ENCODE results near the gene CUL4A.

The CUL4A gene

DNA sequence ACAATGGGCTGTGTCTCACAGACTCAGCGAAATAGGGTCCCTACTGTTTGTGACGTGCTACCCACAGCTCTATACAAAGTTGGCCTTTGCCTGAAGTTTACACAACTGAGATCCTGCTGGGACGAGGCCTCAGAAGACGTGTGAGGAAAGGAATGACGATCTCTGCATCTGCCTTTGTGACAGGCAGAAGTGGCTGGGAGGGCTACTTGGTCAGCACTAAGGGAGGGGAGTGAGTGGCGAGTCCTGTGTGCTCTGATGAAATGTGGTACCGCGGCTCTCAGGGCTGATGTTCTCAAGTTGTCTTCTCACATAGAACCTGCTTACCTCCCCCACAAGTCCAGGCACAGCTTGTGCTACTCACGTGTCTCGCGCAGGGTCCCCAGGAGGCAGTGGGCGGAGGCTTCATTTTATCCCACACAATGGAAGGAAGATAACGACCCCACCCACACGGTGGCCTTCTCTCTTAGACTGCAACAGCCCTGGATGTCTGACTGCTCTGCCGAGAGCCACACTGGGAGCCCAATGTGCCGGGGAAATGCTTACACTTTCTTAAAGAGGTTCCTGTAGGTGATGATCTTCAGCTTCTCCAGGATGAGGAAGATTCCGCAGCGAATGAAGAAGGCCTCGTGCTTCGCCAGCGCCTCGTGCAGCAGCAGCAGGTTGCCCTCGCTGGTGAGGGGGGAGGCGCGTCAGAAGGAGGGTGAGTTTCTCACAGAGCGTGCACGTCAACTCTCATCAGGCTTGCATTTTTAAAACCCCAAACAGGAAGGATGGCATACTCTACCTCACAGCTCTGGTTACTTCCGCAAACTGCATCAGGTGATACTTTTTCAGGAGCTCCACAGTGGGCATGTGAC, 29.8 kb upstream of the CUL4A start:
- DNase-seq (ENCODE audit: low read depth) = no peak

GRCh38 chr13:113182046-113182445, 27.4 kb upstream of the CUL4A start:
- DNase-seq (ENCODE audit: low read depth) = no peak

DNA sequence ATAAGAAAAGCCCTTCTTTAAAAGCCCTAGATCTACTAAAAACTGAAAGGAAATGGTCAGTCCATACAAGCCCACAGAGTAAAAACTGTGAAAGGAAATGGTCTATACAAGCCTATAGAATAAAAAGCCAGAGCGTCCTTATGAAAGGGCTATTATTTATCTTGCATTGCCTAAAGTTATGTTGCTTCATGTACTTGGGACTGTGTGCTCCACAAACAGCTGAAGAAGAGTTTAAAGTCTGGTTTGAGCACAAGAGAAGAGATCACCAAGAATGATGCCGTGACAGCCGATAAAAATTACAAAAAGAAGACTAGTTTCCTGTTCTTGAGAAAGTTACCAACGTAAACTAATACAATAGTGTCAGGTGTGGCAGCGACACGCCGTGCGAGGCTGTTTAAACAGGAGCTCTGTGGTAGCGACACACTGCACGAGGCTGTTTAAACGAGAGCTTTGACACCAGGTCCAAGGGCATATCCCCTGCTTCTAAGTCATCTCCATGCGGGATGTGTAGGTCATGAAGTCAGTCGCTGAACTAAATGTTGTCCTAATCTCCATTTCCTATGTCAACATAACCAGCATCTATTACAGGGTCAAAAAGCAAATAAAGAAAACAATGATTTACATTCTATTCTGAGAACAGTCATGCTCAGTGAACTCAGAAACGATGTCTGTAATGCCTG, 25.8 kb upstream of the CUL4A start:
- no peak for DNase-seq (ENCODE audit: low read depth)

DNA sequence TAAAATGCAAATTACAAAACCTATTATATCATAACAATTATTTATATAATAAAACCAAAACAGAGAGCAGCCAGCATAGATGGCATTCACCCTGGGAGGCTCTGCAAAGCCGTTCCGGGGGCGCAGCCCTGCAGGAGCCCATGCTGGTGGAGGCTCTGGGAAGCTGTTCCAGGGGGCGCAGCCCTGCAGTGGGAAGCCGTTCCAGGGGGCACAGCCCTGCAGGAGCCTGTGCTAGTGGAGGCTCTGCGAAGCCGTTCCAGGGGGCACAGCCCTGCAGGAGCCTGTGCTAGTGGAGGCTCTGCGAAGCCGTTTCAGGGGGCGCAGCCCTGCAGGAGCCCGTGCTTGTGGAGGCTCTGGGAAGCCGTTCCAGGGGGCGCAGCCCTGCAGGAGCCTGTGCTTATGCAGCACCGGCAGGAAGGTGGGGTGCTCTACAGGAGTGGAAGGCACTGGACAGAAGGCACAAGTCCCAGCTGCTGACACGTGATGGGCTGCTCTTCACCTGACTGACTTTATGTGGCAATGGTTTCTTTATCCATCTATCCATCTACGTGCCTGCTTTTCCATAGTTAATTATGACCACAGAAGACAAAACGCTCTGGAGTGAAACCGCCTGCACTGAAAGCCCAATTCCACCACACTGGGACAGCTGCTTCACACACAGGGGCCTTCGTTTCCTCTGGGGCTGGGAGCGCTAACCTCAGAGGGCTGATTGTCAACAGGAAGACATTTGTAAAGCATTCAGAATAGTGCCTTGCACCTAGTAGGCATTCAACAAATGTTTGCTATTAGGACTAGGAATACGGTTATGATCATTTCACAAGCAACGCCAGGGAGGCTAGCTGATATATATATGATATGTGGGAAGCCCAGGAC, 24.6 kb upstream of the CUL4A start:
- DNase-seq (ENCODE audit: low read depth) = no peak

GRCh38 chr13:113186061-113186900, 23.1 kb upstream of the CUL4A start:
- DNase-seq (ENCODE audit: low read depth) = no peak

GRCh38 chr13:113187263-113187669, 22.1 kb upstream of the CUL4A start:
- peak; percentile 62 for DNase-seq (ENCODE audit: low read depth)

DNA sequence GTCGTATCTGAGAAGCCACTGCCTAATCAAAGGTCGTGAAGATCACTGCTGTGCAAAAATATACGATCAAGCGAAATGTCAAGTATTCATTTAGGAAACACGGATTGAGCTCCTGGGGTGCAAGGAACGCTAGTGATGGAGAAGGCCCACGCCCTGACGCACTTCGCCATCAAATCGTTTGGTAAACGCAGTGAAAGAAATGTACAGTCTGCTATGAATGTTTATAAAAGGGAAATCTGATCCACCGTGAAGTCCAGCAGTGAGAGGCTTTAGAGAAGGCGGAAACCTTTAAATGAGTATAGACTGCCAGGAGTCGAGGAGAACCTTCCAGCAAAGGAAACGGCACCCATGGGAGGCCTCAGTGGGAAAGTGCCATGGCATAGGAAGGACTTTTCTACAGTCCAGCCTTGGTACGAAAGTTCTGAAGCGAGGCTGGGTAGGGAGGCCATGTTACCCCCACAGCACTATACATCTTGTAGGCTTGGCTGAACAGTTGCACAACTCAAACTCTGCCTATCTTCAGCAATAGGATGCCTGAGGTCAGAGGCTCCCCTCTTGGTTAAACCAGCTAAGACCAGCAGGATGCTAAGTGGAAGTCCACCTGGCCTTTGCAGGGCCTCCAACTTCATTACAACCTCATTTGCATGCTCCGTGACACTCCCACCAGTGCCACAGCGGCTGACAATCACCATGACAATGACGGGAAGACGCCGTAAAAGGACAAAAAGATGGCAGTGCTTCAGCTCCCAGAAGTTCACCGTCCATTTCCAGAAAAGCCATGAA, 21.3 kb upstream of the CUL4A start:
- DNase-seq (ENCODE audit: low read depth) = no peak

GRCh38 chr13:113190181-113190580, 19.2 kb upstream of the CUL4A start:
- no peak for DNase-seq (ENCODE audit: low read depth)

DNA sequence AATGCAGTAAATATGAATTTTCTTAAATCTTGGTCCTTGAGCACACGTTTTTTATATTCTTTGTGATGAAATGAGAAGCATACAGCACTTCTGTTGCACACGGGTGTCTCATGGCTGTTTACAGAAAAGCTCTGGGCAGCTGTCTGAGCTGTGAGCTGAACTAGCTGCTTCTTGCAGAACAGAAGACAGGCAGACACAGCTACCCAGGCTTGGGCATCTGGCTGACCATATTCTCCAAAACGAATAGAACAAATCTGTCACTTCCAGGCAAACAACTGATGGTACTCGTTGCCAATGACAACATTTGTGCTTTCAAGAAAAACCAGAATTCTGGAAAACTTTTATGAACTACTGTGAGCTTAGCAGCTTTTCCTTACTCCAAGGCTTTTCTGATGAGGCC, 17.1 kb upstream of the CUL4A start:
- no peak for DNase-seq (ENCODE audit: low read depth)

GRCh38 chr13:113192902-113193301, 16.5 kb upstream of the CUL4A start:
- DNase-seq (ENCODE audit: low read depth) = no peak

- DNase-seq (ENCODE audit: low read depth) = no peak
These were observed 14.1 kb upstream of the CUL4A start for GRCh38 chr13:113195360-113195759.

DNA sequence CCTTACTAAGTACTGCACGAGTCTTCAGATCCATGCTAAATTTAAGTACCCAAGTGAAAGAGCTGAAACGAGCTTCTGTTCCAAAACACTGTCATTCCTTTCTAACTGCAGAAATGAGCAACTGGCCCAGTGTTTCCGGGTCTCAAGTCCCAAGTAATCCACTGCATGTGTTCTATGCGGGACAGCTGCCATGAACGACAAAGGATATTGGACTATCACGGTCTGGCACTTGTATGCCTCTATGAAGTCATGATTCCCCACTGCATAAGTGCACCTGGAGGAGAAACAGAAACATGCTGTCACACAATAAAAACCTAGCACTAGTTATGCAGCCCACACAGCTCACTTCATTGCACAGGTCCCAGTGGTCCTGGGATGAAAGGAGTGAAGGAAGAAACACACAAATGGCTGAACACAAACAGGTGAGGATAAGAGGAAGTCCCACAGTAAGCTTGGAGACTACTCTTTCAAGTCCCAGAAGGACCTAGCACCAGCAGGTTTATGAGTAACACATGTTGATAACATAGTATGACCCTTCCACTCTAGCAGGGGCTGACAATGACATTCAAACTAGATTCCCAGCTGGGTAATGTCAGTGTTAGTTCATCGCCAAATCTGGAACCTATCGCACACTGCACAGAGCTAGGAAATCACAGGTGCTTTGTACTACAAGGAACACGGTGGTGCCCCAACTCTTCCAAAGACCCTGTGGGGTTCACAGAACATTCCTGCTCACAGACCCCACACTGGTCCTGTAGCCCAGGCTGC, 12.3 kb upstream of the CUL4A start:
- DNase-seq (ENCODE audit: low read depth) = no peak

- DNase-seq (ENCODE audit: low read depth) = no peak
These were observed 7.6 kb upstream of the CUL4A start for GRCh38 chr13:113201815-113202214.

- DNase-seq (ENCODE audit: low read depth) = no peak
These were observed 6.5 kb upstream of the CUL4A start for GRCh38 chr13:113202912-113203311.

DNA sequence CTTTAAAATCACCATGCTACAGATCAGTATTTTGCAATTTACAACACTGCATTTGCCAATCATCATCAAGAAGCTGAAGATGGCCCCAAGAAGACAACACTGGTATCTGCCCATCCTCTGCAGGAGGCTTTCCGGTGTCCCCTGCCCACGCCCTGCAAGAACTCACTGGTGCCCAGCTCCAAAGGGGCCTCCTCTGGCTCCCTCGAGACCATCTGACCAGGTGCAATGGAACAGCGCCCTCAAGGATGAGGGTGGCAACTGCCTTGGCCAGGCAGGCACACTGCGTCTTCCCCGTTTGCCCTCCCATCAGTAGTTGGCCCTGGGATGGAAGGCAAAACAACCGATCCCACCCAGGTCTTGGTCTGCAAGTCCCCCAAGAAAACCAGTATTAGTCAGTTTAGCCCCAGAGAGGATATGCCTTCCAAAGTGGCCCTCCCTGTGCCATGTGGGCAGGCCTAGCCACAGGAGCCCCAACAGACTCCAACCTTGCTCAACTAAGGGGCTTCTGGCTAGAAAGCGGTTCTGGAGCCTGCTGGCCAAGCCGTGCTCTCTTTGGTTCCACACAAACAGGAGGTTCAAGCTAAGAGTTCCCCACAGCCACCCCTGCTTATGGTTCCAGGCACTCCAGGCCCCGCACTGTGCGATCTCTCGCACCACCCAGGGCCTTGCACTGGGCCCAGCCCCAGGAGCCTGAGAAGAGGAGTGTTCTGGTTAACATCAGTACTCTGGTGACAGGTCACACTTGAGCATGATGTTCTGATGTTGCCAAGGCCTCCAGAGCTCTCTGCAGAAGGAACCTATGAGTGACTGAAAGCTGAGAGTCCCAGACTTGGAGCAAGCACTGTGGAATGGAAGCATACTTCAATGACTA, 5.7 kb upstream of the CUL4A start:
- no peak for DNase-seq (ENCODE audit: low read depth)

DNA sequence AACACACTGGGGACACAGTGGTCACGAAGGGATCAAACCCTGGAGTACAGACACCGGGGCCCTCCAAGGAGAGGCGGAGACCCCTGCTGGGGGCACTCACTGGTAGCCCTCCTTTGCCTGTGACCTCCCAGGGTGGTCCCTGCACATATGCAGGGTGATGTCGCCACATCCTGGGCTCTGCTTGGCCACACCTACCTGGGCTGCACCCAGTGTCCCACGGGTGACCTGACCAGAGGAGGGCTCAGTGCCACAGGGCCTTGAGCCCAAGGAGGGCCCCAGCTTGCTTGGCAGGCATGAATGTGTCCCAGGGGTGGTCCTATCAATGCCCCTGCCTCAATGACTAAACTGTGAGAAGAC, 5.1 kb upstream of the CUL4A start:
- DNase-seq (ENCODE audit: low read depth) = no peak

DNA sequence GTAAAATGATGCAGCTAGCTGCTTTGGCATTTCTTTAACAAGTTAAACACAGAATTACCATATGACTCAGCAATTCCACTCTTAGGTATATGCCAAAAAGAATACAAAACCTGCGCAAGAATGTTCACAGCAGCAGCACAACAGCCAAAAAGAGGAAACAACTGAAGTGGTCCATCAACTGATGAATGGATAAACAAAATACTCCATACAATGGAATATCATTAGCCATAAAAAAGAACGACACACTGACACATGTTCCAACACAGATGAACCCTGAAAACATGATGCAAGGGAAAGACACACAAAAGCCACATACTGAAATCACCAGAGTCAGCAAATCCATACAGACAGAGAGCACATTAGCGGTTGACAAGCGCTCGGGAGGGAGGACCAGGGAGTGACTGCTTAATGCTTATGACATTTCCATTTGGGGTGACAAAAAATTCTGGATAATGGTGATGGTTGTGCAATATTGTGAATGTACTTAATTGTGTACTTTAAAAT, 3.9 kb upstream of the CUL4A start:
- no peak for DNase-seq (ENCODE audit: low read depth)

- DNase-seq (ENCODE audit: low read depth) = no peak
These were observed 2.0 kb upstream of the CUL4A start for GRCh38 chr13:113207460-113207859.

DNA sequence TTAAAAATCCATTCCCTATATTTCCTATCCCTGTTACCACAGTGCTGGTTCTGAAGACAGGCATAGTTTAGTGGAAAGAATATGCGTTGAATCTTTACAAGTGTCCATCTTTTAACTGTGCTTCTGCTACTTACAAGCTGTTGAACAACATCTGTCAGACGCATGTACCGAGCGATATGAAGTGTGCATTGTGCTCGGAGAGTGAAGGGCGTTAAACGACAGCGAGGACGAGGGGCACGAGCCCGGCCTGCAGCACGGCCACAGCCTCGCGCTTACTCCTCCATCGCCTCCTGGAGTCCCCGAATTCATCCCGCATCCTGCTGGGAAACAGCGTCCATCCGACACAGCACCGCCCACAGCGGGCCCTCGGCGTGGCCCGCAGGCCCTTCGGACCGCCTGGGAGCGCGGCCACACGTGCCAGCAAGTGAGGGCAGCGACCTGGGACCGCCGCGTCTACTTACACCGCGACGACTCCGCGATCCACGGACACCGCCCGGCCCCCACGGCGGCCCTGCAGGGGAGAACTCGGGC, 1.5 kb upstream of the CUL4A start:
- no peak for DNase-seq (ENCODE audit: low read depth)

All from stimulated activated CD4-positive, alpha-beta T cell treated with anti-CD3 and anti-CD28 coated beads, Interleukin-2, amount 100 ng/mL, for 4 hours (primary cell).